Suppressor macrophage treated with lipopolysaccharide for 1 hour (primary cell): ENCODE data around the gene ITPKC.

Source experiments
- DNase-seq, 3 donors: peaks; one replicate each; pipeline ENCODE4 v3.0.0-alpha.2; 2020 to 2022

The ITPKC gene

GRCh38 chr19:40716482-40717324 lies at the start of gene ITPKC, which contains the start of gene COQ8B:
ITPKC (plus strand) TSS chr19:40717112; CDS start chr19:40717136, 24 bp downstream.
COQ8B (minus strand) TSS chr19:40716886; CDS start chr19:40714632, 2,254 bp downstream.
- DNase-seq = peak; percentile 98 to 100 (median 99)

- DNase-seq = no peak
Observed at GRCh38 chr19:40667602-40668001, 49.3 kb upstream of the ITPKC start.

- no peak for DNase-seq
Observed at GRCh38 chr19:40668991-40669614, 47.8 kb upstream of the ITPKC start.

GRCh38 chr19:40671404-40671803 lies 45.5 kb upstream of the ITPKC start:
- no peak for DNase-seq

GRCh38 chr19:40672038-40672437 lies 44.9 kb upstream of the ITPKC start:
- no peak for DNase-seq

- DNase-seq = no peak
Observed at GRCh38 chr19:40672573-40673299, 44.2 kb upstream of the ITPKC start.

- no peak for DNase-seq
Observed at GRCh38 chr19:40673397-40673796, 43.5 kb upstream of the ITPKC start.

GRCh38 chr19:40674291-40674690 lies 42.6 kb upstream of the ITPKC start:
- DNase-seq = no peak

GRCh38 chr19:40677156-40677555 lies 39.8 kb upstream of the ITPKC start:
- no peak for DNase-seq

- no peak for DNase-seq
Observed at GRCh38 chr19:40681039-40681438, 35.9 kb upstream of the ITPKC start.

- DNase-seq = no peak
Observed at GRCh38 chr19:40682431-40682964, 34.4 kb upstream of the ITPKC start.

- no peak for DNase-seq
Observed at GRCh38 chr19:40683437-40683836, 33.5 kb upstream of the ITPKC start.

- no peak for DNase-seq
Observed at GRCh38 chr19:40684280-40684679, 32.6 kb upstream of the ITPKC start.

GRCh38 chr19:40685016-40685526 lies 31.8 kb upstream of the ITPKC start:
- no peak for DNase-seq

- DNase-seq = no peak
Observed at GRCh38 chr19:40685563-40685962, 31.3 kb upstream of the ITPKC start.

- DNase-seq = no peak
Observed at GRCh38 chr19:40686882-40687524, 29.9 kb upstream of the ITPKC start.

- DNase-seq = peak; percentile 42 to 53 (median 44)
Observed at GRCh38 chr19:40687525-40688016, 29.3 kb upstream of the ITPKC start.

GRCh38 chr19:40688309-40688708 lies 28.6 kb upstream of the ITPKC start:
- DNase-seq = no peak

GRCh38 chr19:40688987-40689338 lies 27.9 kb upstream of the ITPKC start:
- DNase-seq = no peak

- peak in 1 of 3 donors; percentile 22 for DNase-seq
Observed at GRCh38 chr19:40689339-40690049, 27.4 kb upstream of the ITPKC start.

- DNase-seq = no peak
Observed at GRCh38 chr19:40690050-40690692, 26.7 kb upstream of the ITPKC start, which contains the start of gene NUMBL. NUMBL (minus strand) TSS chr19:40690651; CDS start chr19:40690483, 168 bp downstream.
